Breast epithelium (tissue), 4 donors: ENCODE results near the gene HRH3. TPM values are rescaled to one million over a fixed set of nuclear protein-coding genes. Genes with fewer than 3 reads are reported as not detected.

Experiments
- DNase-seq, 2 donors: peaks; one replicate each; pipeline ENCODE4 v3.0.0-alpha.2; 2019; ENCODE audit warnings: low spot score in 2 of 2
- H3K27ac ChIP-seq, 2 donors: fragments of 200-600 bp; sonication (generic) in 1 of 2; one replicate each; pipeline ENCODE4 v1.5.1; 2016 to 2019; ENCODE audit warnings: mild to moderate bottlenecking in 1 of 2
- H3K27me3 ChIP-seq, 2 donors: fragments of 200-600 bp; sonication (generic) in 1 of 2; one replicate each; pipeline versions ENCODE4 v1.5.1 to v1.6.0; 2017 to 2019; ENCODE audit warnings: control low read depth in 1 of 2, mild to moderate bottlenecking in 1 of 2
- H3K36me3 ChIP-seq: fragments of 200-600 bp; one replicate; pipeline ENCODE4 v1.5.1; 2019
- H3K4me1 ChIP-seq, 2 donors: fragments of 200-600 bp; sonication (generic); one replicate each; pipeline ENCODE4 v1.5.1; 2016 to 2019; ENCODE audit warnings: control low read depth in 1 of 2
- H3K4me3 ChIP-seq, 3 donors: fragments of 200-600 bp; sonication (generic); 1 replicate in 2 of 3; 2 replicates in 1 of 3; pipeline ENCODE4 v1.5.1; 2016 to 2019; ENCODE audit warnings: mild to moderate bottlenecking in 3 of 3, moderate library complexity in 2 of 3
- H3K9me3 ChIP-seq, 2 donors: fragments of 200-600 bp; sonication (generic) in 1 of 2; one replicate each; pipeline ENCODE4 v1.5.1; 2016 to 2019; ENCODE audit warnings: control low read depth in 1 of 2
- POLR2A ChIP-seq: fragments of 450-650 bp; IDR thresholded peaks from one replicate; pipeline ENCODE4 v1.6.1; 2016; ENCODE audit warnings: antibody characterized with exemption, mild to moderate bottlenecking, moderate library complexity
- POLR2AphosphoS5 ChIP-seq, 3 donors: sonication (generic); formaldehyde crosslinking; IDR thresholded peaks; one replicate each; pipeline ENCODE4 v1.6.1; 2017; ENCODE audit warnings: antibody characterized with exemption in 3 of 3
- intact Hi-C: fragments of 100-400 bp; cut with DNase I; formaldehyde crosslinking; loops from one replicate; pipeline ENCODE4 v1.15.1; 2023; ENCODE audit warnings: low total_unique reads
- total RNA-seq, 3 donors: library from RNA; depleted of rRNA; stranded (reverse); fragments of >200 nt; gene quantifications; one replicate each; pipeline ENCODE4 v1.1.0, GENCODE V29; 2016
- TF ChIP-seq, protein P1 (sequence below), 3 donors: fragments of 450-650 bp; IDR thresholded peaks; one replicate each; pipeline ENCODE4 v1.5.1; 2016 to 2017; ENCODE audit warnings: antibody characterized with exemption in 3 of 3, mild to moderate bottlenecking in 3 of 3, moderate library complexity in 3 of 3

Gene HRH3
- total RNA-seq, 3 donors from 2014 or later: not detected

DNA sequence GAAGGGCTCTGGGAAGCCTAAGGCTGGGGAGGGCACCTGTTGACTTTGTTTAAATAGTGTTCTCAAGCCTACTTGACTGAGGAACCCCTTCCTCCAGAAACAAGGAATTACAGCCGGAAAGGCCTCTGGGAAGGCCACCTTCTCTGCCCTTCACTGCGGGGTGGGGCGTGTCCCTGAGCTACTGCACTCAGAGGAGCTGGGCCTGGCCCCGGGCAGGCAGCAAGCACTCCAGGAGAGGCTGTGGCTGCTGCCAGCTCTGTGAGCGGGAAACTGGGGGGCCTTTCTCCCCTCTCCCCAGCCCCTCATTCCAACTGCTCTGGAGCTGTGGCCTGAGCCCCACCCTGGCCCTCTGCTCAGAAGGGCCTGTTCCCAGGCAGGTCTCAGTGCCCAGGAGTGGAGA is 14.3 kb upstream of the HRH3 start:
- no peak for DNase-seq
- TF ChIP-seq POLR2A (no peak), POLR2AphosphoS5 (IDR thresholded peaks at IDR 0.05) (no peak)
- TF ChIP-seq, protein P1, sequence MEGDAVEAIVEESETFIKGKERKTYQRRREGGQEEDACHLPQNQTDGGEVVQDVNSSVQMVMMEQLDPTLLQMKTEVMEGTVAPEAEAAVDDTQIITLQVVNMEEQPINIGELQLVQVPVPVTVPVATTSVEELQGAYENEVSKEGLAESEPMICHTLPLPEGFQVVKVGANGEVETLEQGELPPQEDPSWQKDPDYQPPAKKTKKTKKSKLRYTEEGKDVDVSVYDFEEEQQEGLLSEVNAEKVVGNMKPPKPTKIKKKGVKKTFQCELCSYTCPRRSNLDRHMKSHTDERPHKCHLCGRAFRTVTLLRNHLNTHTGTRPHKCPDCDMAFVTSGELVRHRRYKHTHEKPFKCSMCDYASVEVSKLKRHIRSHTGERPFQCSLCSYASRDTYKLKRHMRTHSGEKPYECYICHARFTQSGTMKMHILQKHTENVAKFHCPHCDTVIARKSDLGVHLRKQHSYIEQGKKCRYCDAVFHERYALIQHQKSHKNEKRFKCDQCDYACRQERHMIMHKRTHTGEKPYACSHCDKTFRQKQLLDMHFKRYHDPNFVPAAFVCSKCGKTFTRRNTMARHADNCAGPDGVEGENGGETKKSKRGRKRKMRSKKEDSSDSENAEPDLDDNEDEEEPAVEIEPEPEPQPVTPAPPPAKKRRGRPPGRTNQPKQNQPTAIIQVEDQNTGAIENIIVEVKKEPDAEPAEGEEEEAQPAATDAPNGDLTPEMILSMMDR (IDR thresholded peaks at IDR 0.05): no peak
- Histone ChIP-seq H3K27me3 (no peaks in the 10 kb centered on the region), H3K9me3 (no peaks in the 10 kb centered on the region), H3K4me1 (no peaks in the 10 kb centered on the region), H3K36me3 (no peaks in the 10 kb centered on the region), H3K27ac (no peak overlapping the region), H3K4me3 (no peak overlapping the region)
- intact Hi-C loops: no loop called here

DNA sequence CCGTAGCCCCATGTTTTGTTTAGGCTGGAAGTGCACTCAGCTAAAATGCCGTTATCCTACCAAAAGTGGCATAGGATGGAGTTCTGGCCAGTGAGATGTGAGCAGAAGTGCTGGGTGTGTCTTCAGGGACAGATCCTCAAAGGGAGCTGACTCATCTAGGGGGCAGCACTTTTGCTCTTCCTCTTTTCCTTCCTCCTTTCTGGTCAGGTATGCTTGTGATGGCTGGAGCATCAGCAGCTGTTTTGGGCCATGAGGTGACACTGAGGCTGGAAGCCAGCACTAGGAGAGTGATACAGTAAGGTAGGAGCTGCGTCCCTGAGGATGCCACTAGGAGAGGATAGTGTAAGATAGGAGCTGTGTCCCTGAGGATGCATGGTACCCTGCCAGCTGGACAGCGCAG is 13.6 kb upstream of the HRH3 start:
- Histone ChIP-seq H3K9me3 (no peaks in the 10 kb centered on the region), H3K27me3 (no peaks in the 10 kb centered on the region), H3K36me3 (no peaks in the 10 kb centered on the region), H3K27ac (no peak overlapping the region), H3K4me3 (no peak overlapping the region), H3K4me1 (no peaks in the 10 kb centered on the region)
- intact Hi-C loops: no loop called here
- DNase-seq: no peak
- TF ChIP-seq POLR2AphosphoS5 (IDR thresholded peaks at IDR 0.05) (no peak), POLR2A (no peak)
- TF ChIP-seq, protein P1 (IDR thresholded peaks at IDR 0.05): no peak

- H3K4me1 ChIP-seq: no peaks in the 10 kb centered on the region
- no peak for TF ChIP-seq POLR2A
- TF ChIP-seq POLR2AphosphoS5 (IDR thresholded peaks at IDR 0.05): no peak
- TF ChIP-seq, protein P1 (IDR thresholded peaks at IDR 0.05): no peak
- no peak for DNase-seq
These were observed 12.9 kb upstream of the HRH3 start for GRCh38 chr20:62232770-62233645.

DNA sequence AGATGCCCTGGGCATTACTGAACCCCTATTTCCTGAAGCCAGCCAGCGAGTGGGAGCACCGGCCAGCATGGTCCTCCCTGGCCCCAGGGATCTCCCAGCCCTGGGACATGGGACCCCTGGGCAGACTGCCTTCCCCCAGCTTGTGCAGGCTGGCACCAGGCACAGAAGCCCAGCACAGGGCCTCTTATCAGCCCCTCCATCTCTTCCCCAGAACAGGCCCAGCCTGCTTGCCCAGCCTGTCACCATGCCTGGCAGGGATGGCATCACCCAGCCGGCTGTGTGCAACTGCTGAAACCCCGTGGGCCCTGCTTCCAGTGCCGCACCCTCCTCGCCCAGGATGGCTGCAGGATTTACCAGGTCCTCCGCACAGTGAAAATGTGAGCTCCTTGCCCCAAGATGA is 12.1 kb upstream of the HRH3 start:
- Histone ChIP-seq H3K9me3 (no peaks in the 10 kb centered on the region), H3K4me3 (no peak overlapping the region), H3K36me3 (no peaks in the 10 kb centered on the region), H3K4me1 (no peaks in the 10 kb centered on the region), H3K27me3 (peaks cover 0 to 9% of the 10 kb centered on the region in 2 donors), H3K27ac (peak overlapping the region; percentile 5 to 41)
- intact Hi-C loops: no loop called here
- peak; percentile 64 to 87 for DNase-seq
- peak in 2 of 3 donors; percentile 61 to 70 for TF ChIP-seq POLR2AphosphoS5 (IDR thresholded peaks at IDR 0.05)
- TF ChIP-seq, protein P1 (IDR thresholded peaks at IDR 0.05): no peak

More at GRCh38 chr20:62232770-62233645, 12.9 kb upstream of the HRH3 start:
- Histone ChIP-seq H3K27ac (peak overlapping the region; percentile 5 to 41), H3K27me3 (peaks cover 0 to under 1% of the 10 kb centered on the region in 2 donors), H3K36me3 (no peaks in the 10 kb centered on the region), H3K4me3 (no peak overlapping the region), H3K9me3 (no peaks in the 10 kb centered on the region)
- intact Hi-C loops: no loop called here

- peaks cover 0 to 17% of the 10 kb centered on the region in 2 donors for H3K27me3 ChIP-seq
- no peaks in the 10 kb centered on the region for H3K4me1 ChIP-seq
- no peak overlapping the region for H3K27ac ChIP-seq
- intact Hi-C loops: no loop called here
- no peaks in the 10 kb centered on the region for H3K9me3 ChIP-seq
- TF ChIP-seq, protein P1 (IDR thresholded peaks at IDR 0.05): no peak
- no peak for TF ChIP-seq POLR2AphosphoS5 (IDR thresholded peaks at IDR 0.05)
- TF ChIP-seq POLR2A: no peak
- no peaks in the 10 kb centered on the region for H3K36me3 ChIP-seq
- H3K4me3 ChIP-seq: no peak overlapping the region
- DNase-seq: no peak
These were observed 11.2 kb upstream of the HRH3 start for GRCh38 chr20:62231292-62231691.
